H9 (cell line): ENCODE data around the gene CERK. TPM values are rescaled to one million over a fixed set of nuclear protein-coding genes. Genes with fewer than 3 reads are reported as not detected.

ENCODE experiments used
- DNase-seq: peaks from one replicate; pipeline ENCODE4 v3.0.0-alpha.2; 2017
- H2AFZ ChIP-seq: one replicate; pipeline ENCODE4 v1.6.1; 2013; ENCODE audit warnings: mild to moderate bottlenecking, low read length, control low read depth, moderate library complexity
- H2AK5ac ChIP-seq: 2 replicates; pipeline ENCODE4 v1.6.1; 2013; ENCODE audit warnings: low read length, control low read depth, mixed read lengths; ENCODE audit not compliant: insufficient read length
- H2BK120ac ChIP-seq: one replicate; pipeline ENCODE4 v1.6.1; 2013; ENCODE audit warnings: low read depth, mild to moderate bottlenecking, low read length, control low read depth, inconsistent platforms; ENCODE audit not compliant: poor library complexity, severe bottlenecking
- H2BK12ac ChIP-seq: 2 replicates; pipeline ENCODE4 v1.6.1; 2013; ENCODE audit warnings: low read length, control low read depth, mixed read lengths, low read depth; ENCODE audit not compliant: insufficient read length
- H2BK15ac ChIP-seq: 2 replicates; pipeline ENCODE4 v1.6.1; 2013; ENCODE audit warnings: low read depth, low read length, control low read depth
- H2BK20ac ChIP-seq: one replicate; pipeline ENCODE4 v1.6.1; 2013; ENCODE audit warnings: low read depth, mild to moderate bottlenecking, low read length, control low read depth, inconsistent platforms; ENCODE audit not compliant: poor library complexity, severe bottlenecking
- H2BK5ac ChIP-seq: 2 replicates; pipeline ENCODE4 v1.6.1; 2013; ENCODE audit warnings: low read length, control low read depth, mixed read lengths; ENCODE audit not compliant: insufficient read length
- H3K14ac ChIP-seq: 2 replicates; pipeline ENCODE4 v1.6.1; 2013; ENCODE audit warnings: low read length, control low read depth; ENCODE audit not compliant: insufficient read depth
- H3K18ac ChIP-seq: 2 replicates; pipeline ENCODE4 v1.6.1; 2013; ENCODE audit warnings: low read depth, mild to moderate bottlenecking, mixed read lengths, low read length, control low read depth; ENCODE audit not compliant: insufficient read length
- H3K23ac ChIP-seq: 2 replicates; pipeline ENCODE4 v1.6.1; 2013; ENCODE audit warnings: low read length, control low read depth, mixed read lengths, low read depth; ENCODE audit not compliant: insufficient read length
- H3K23me2 ChIP-seq: 2 replicates; pipeline ENCODE4 v1.6.1; 2013; ENCODE audit warnings: low read depth, mild to moderate bottlenecking, mixed read lengths, low read length, control low read depth; ENCODE audit not compliant: insufficient read length, poor library complexity, severe bottlenecking
- H3K27ac ChIP-seq: 2 replicates; pipeline ENCODE4 v1.5.1; 2013; ENCODE audit warnings: low read length, control low read depth, mixed read lengths, low read depth; ENCODE audit not compliant: insufficient read length
- H3K27me3 ChIP-seq: 2 replicates; pipeline ENCODE4 v1.6.1; 2013; ENCODE audit warnings: low read length, control low read depth, inconsistent platforms; ENCODE audit not compliant: insufficient read depth
- H3K4ac ChIP-seq: 2 replicates; pipeline ENCODE4 v1.6.1; 2013; ENCODE audit warnings: low read depth, mild to moderate bottlenecking, control low read depth, inconsistent platforms, low read length, moderate library complexity
- H3K4me1 ChIP-seq: 2 replicates; pipeline ENCODE4 v1.6.1; 2013; ENCODE audit warnings: low read length, control low read depth, inconsistent platforms; ENCODE audit not compliant: insufficient read depth
- H3K4me2 ChIP-seq: 2 replicates; pipeline ENCODE4 v1.6.1; 2013; ENCODE audit warnings: low read length, control low read depth, mixed read lengths; ENCODE audit not compliant: insufficient read length, insufficient read depth
- H3K56ac ChIP-seq: 2 replicates; pipeline ENCODE4 v1.6.1; 2013; ENCODE audit warnings: low read depth, mild to moderate bottlenecking, mixed read lengths, low read length, control low read depth; ENCODE audit not compliant: insufficient read length
- H3K79me1 ChIP-seq: 2 replicates; pipeline ENCODE4 v1.6.1; 2013; ENCODE audit warnings: low read depth, mild to moderate bottlenecking, moderate library complexity, low read length, control low read depth, inconsistent platforms; ENCODE audit not compliant: insufficient read depth, poor library complexity, severe bottlenecking
- H3K79me2 ChIP-seq: 2 replicates; pipeline ENCODE4 v1.6.1; 2013; ENCODE audit warnings: low read length, control low read depth, inconsistent platforms; ENCODE audit not compliant: insufficient read depth
- H3K9ac ChIP-seq: 2 replicates; pipeline ENCODE4 v1.6.1; 2013; ENCODE audit warnings: low read length, control low read depth, mixed read lengths; ENCODE audit not compliant: insufficient read length; ENCODE audit errors: extremely low read depth
- H3K9me3 ChIP-seq: one replicate; pipeline ENCODE4 v1.6.1; 2013; ENCODE audit warnings: low read depth, low read length, inconsistent platforms; ENCODE audit not compliant: control insufficient read depth
- H3T11ph ChIP-seq: one replicate; pipeline ENCODE4 v1.6.1; 2013; ENCODE audit warnings: mild to moderate bottlenecking, low read length, control low read depth, inconsistent platforms
- H4K20me1 ChIP-seq: one replicate; pipeline ENCODE4 v1.6.1; 2013; ENCODE audit not compliant: control insufficient read depth, insufficient read length, insufficient read depth
- H4K5ac ChIP-seq: 2 replicates; pipeline ENCODE4 v1.6.1; 2013; ENCODE audit warnings: low read depth, mild to moderate bottlenecking, mixed read lengths, low read length, control low read depth; ENCODE audit not compliant: insufficient read length
- H4K8ac ChIP-seq: replicated peaks from 2 replicates; pipeline ENCODE4 v1.6.1; 2013; ENCODE audit warnings: low read length, control low read depth, mixed read lengths, low read depth; ENCODE audit not compliant: insufficient read length
- H4K91ac ChIP-seq: 2 replicates; pipeline ENCODE4 v1.6.1; 2013; ENCODE audit warnings: low read depth, mild to moderate bottlenecking, moderate library complexity, mixed read lengths, low read length, control low read depth; ENCODE audit not compliant: insufficient read length
- H3K27ac Mint-ChIP-seq, 3 experiments: 2 replicates in 2 of 3; 3 replicates in 1 of 3; pipeline ENCODE4 v1.8.0; 2020 to 2021; ENCODE audit warnings: mixed read lengths in 3 of 3, mild to moderate bottlenecking in 1 of 3, moderate library complexity in 1 of 3
- H3K27me3 Mint-ChIP-seq: 2 replicates; pipeline ENCODE4 v1.8.0; 2021; ENCODE audit warnings: low read depth, mild to moderate bottlenecking, moderate library complexity, mixed read lengths
- H3K36me3 Mint-ChIP-seq, 3 experiments: 2 replicates in 2 of 3; 3 replicates in 1 of 3; pipeline ENCODE4 v1.8.0; 2020 to 2021; ENCODE audit warnings: low read depth in 3 of 3, mixed read lengths in 3 of 3; ENCODE audit not compliant: insufficient read depth in 1 of 3
- H3K4me1 Mint-ChIP-seq, 2 experiments: 2 replicates each; pipeline ENCODE4 v1.8.0; 2020; ENCODE audit warnings: mixed read lengths in 2 of 2
- H3K4me3 Mint-ChIP-seq, 2 experiments: 2 replicates in 1 of 2; 3 replicates in 1 of 2; pipeline ENCODE4 v1.8.0; 2020 to 2021; ENCODE audit warnings: mild to moderate bottlenecking in 2 of 2, mixed read lengths in 2 of 2, moderate library complexity in 1 of 2
- H3K9me3 Mint-ChIP-seq, 2 experiments: 2 replicates in 1 of 2; 3 replicates in 1 of 2; pipeline ENCODE4 v1.8.0; 2020; ENCODE audit warnings: mild to moderate bottlenecking in 2 of 2, mixed read lengths in 2 of 2, moderate library complexity in 1 of 2
- CTCF ChIP-seq: fragments of 200-600 bp; sonication (generic); conservative IDR thresholded peaks from 3 replicates; pipeline ENCODE4 v1.8.0; 2021; ENCODE audit warnings: antibody characterized with exemption, mild to moderate bottlenecking
- WGBS: extraction: QIAGEN DNeasy Blood & Tissue Kit; methylation state at CpG from one replicate; pipeline ENCODE4 v1.1.7; 2013; ENCODE audit warnings: missing lambda C conversion rate, low lambda C conversion rate, mixed read lengths; ENCODE audit not compliant: insufficient read length; ENCODE audit errors: extremely low coverage; 5-methylcytosine and 5-hydroxymethylcytosine counted together
- total RNA-seq: library from RNA; stranded (reverse); gene quantifications from 2 replicates; pipeline ENCODE4 v1.2.1, GENCODE V29; 2021

The CERK gene
- total RNA-seq, 1 experiment from 2014 or later, result 47.1 TPM

DNA sequence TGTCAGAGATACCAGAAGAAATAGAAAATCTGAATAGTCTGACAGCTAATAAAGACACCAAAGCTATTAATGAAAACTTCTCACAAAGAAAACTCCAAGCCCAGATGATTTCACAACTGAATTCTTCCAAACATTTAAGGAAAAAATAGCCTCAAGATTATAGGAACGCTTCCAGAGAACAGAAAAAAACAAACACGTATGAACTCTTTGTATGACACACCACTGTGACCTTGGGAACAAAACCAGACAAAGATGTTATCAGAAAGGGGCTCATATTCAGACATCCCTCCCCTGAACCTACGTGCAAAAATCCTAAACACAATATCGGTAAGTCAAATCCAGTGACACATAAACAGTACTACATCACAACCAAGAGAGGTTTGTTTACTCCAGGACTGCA, 23.5 kb downstream of the CERK start:
- Histone ChIP-seq H3K23me2 (no peaks in the 10 kb centered on the region), H2BK20ac (no peak overlapping the region), H2BK5ac (no peak overlapping the region), H3T11ph (no peak overlapping the region), H4K8ac (no peak overlapping the region), H4K91ac (no peak overlapping the region), H3K79me2 (no peaks in the 10 kb centered on the region), H3K56ac (no peak overlapping the region), H3K9ac (no peak overlapping the region), H2BK15ac (no peak overlapping the region), H3K27me3 (no peaks in the 10 kb centered on the region), H2AK5ac (no peak overlapping the region), H3K4ac (no peak overlapping the region), H3K4me2 (no peak overlapping the region), H3K9me3 (no peaks in the 10 kb centered on the region), H3K18ac (no peak overlapping the region), H3K27ac (no peak overlapping the region), H2BK12ac (no peak overlapping the region), H4K20me1 (no peaks in the 10 kb centered on the region), H4K5ac (no peak overlapping the region), H3K79me1 (no peaks in the 10 kb centered on the region), H3K14ac (no peak overlapping the region), H3K23ac (no peak overlapping the region), H2BK120ac (no peak overlapping the region), H3K4me1 (no peaks in the 10 kb centered on the region), H2AFZ (no peak overlapping the region)
- no CpG with 5 or more reads among the region's 4 CpGs for WGBS
- peaks cover 20 to 61% (median 59%) of the 10 kb centered on the region in 3 experiments; a peak in 6 of 7 replicates for H3K36me3 Mint-ChIP-seq
- no peak for DNase-seq
- no peak overlapping the region for H3K4me3 Mint-ChIP-seq
- TF ChIP-seq CTCF, result no peak
- H3K9me3 Mint-ChIP-seq, result no peaks in the 10 kb centered on the region
- H3K27me3 Mint-ChIP-seq, result no peaks in the 10 kb centered on the region
- H3K4me1 Mint-ChIP-seq, result peaks cover 12 to 13% of the 10 kb centered on the region in 2 experiments
- no peak overlapping the region for H3K27ac Mint-ChIP-seq
